Thoracic aorta (tissue), 2 donors: ENCODE measurements around the gene PAPPA2. TPM values are rescaled to one million over a fixed set of nuclear protein-coding genes. Genes with fewer than 3 reads are reported as not detected.

Source experiments
- ATAC-seq: fragments of 150-250 bp; one replicate; pipeline ENCODE4 v1.8.0; 2017; ENCODE audit warnings: low read depth; ENCODE audit not compliant: insufficient number of reproducible peaks, low FRiP score
- DNase-seq: peaks from one replicate; pipeline ENCODE4 v3.0.0-alpha.2; 2020; ENCODE audit warnings: low spot score
- H3K27ac ChIP-seq, 2 donors: fragments of 200-600 bp; sonication (generic); 1 replicate in 1 of 2; 2 replicates in 1 of 2; pipeline ENCODE4 v1.5.1; 2016; ENCODE audit warnings: mild to moderate bottlenecking in 2 of 2, moderate library complexity in 2 of 2
- H3K27me3 ChIP-seq: fragments of 200-600 bp; sonication (generic); replicated peaks from 2 replicates; pipeline ENCODE4 v1.6.0; 2016; ENCODE audit warnings: mild to moderate bottlenecking; ENCODE audit not compliant: insufficient read depth
- H3K36me3 ChIP-seq: fragments of 200-600 bp; sonication (generic); one replicate; pipeline ENCODE4 v1.5.1; 2016
- H3K4me1 ChIP-seq, 2 donors: fragments of 200-600 bp; sonication (generic); 1 replicate in 1 of 2; 2 replicates in 1 of 2; pipeline versions ENCODE4 v1.5.1 to v1.6.0; 2016; ENCODE audit warnings: low read depth in 2 of 2, mild to moderate bottlenecking in 1 of 2; ENCODE audit not compliant: control insufficient read depth in 1 of 2
- H3K4me3 ChIP-seq: fragments of 200-600 bp; sonication (generic); 2 replicates; pipeline ENCODE4 v1.5.1; 2016; ENCODE audit warnings: mild to moderate bottlenecking
- H3K9me3 ChIP-seq: fragments of 200-600 bp; sonication (generic); 2 replicates; pipeline ENCODE4 v1.5.1; 2016
- total RNA-seq, 2 donors: library from RNA; depleted of rRNA; stranded (reverse); fragments of >200 nt; gene quantifications; one replicate each; pipeline versions ENCODE4 v1.1.0 to v1.2.3, GENCODE V29; 2016
- TF ChIP-seq, protein P1 (sequence below): fragments of 200-600 bp; sonication (generic); IDR thresholded peaks from one replicate; pipeline ENCODE4 v1.5.1; 2019; ENCODE audit warnings: antibody characterized with exemption

The PAPPA2 gene
- total RNA-seq, 2 donors from 2014 or later = 1.1 to 2.0 TPM

DNA sequence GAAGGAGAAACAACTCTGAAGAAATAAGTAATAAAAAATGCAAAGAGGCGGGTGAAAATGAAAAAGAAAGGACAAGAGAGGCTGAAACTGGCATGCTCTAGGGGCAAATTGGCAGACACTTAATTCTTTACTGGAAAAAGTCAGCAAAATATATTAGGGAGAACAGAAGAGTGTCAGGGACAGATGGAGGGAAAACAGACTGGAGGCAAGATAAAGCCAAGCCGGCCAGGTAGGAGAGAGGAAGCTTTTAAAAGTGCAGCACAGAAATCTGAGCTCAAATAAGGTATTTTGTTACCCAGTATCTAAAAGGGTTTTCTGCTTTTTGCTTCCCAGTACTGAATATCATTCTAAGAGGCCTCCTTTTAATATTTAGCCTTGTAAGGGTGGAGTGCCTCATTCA is 339.3 kb downstream of the PAPPA2 start:
- ATAC-seq = no peak
- no peaks in the 10 kb centered on the region for H3K4me1 ChIP-seq
- H3K27ac ChIP-seq = no peak overlapping the region
- no peaks in the 10 kb centered on the region for H3K27me3 ChIP-seq
- H3K36me3 ChIP-seq = no peaks in the 10 kb centered on the region
- H3K4me3 ChIP-seq = no peak overlapping the region
- no peak for DNase-seq
- TF ChIP-seq, protein P1, sequence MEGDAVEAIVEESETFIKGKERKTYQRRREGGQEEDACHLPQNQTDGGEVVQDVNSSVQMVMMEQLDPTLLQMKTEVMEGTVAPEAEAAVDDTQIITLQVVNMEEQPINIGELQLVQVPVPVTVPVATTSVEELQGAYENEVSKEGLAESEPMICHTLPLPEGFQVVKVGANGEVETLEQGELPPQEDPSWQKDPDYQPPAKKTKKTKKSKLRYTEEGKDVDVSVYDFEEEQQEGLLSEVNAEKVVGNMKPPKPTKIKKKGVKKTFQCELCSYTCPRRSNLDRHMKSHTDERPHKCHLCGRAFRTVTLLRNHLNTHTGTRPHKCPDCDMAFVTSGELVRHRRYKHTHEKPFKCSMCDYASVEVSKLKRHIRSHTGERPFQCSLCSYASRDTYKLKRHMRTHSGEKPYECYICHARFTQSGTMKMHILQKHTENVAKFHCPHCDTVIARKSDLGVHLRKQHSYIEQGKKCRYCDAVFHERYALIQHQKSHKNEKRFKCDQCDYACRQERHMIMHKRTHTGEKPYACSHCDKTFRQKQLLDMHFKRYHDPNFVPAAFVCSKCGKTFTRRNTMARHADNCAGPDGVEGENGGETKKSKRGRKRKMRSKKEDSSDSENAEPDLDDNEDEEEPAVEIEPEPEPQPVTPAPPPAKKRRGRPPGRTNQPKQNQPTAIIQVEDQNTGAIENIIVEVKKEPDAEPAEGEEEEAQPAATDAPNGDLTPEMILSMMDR = no peak
- H3K9me3 ChIP-seq = no peaks in the 10 kb centered on the region

DNA sequence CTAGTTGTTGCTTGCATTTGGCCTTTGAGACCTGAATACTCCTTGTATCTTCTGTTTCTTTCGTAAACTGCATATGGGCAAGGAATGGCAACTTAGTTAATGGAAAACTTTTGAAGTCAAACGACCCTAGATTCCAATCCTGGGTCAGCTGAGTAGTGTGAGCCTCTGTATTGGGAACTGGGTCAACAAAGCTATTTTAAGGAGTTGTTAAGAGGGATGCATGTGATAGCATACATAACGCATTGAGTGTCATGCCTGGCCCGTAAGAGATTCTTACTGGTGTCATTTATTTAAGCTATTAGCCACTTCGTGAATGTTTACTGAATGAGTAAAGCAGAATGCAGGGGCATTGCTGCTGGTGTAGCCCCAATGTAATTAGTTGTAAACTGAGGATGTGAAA is 340.1 kb downstream of the PAPPA2 start:
- H3K27ac ChIP-seq = no peak overlapping the region
- H3K36me3 ChIP-seq = no peaks in the 10 kb centered on the region
- H3K9me3 ChIP-seq = no peaks in the 10 kb centered on the region
- ATAC-seq = no peak
- H3K4me1 ChIP-seq = no peaks in the 10 kb centered on the region
- no peaks in the 10 kb centered on the region for H3K27me3 ChIP-seq
- TF ChIP-seq, protein P1 = no peak
- H3K4me3 ChIP-seq = no peak overlapping the region
- no peak for DNase-seq

- H3K4me1 ChIP-seq = no peaks in the 10 kb centered on the region
- ATAC-seq = no peak
- H3K27ac ChIP-seq = no peak overlapping the region
- no peak overlapping the region for H3K4me3 ChIP-seq
- H3K9me3 ChIP-seq = no peaks in the 10 kb centered on the region
- TF ChIP-seq, protein P1 = no peak
- DNase-seq = no peak
- no peaks in the 10 kb centered on the region for H3K36me3 ChIP-seq
- H3K27me3 ChIP-seq = no peaks in the 10 kb centered on the region
Measured at GRCh38 chr1:176803596-176803995, 340.6 kb downstream of the PAPPA2 start.

- TF ChIP-seq, protein P1 = no peak
- no peak overlapping the region for H3K27ac ChIP-seq
- H3K4me3 ChIP-seq = no peak overlapping the region
- ATAC-seq = no peak
- DNase-seq = no peak
- no peaks in the 10 kb centered on the region for H3K9me3 ChIP-seq
- no peaks in the 10 kb centered on the region for H3K36me3 ChIP-seq
- no peaks in the 10 kb centered on the region for H3K27me3 ChIP-seq
- H3K4me1 ChIP-seq = no peaks in the 10 kb centered on the region
Measured at GRCh38 chr1:176809292-176809691, 346.3 kb downstream of the PAPPA2 start.

- no peak for DNase-seq
- no peak for ATAC-seq
- H3K9me3 ChIP-seq = no peaks in the 10 kb centered on the region
- no peaks in the 10 kb centered on the region for H3K27me3 ChIP-seq
- TF ChIP-seq, protein P1 = no peak
- H3K4me3 ChIP-seq = no peak overlapping the region
- no peaks in the 10 kb centered on the region for H3K36me3 ChIP-seq
- no peak overlapping the region for H3K27ac ChIP-seq
- H3K4me1 ChIP-seq = no peaks in the 10 kb centered on the region
Measured at GRCh38 chr1:176811511-176812288, 348.7 kb downstream of the PAPPA2 start.
